Effector memory CD8-positive, alpha-beta T cell (primary cell): ENCODE data around the gene EFCAB14.
"Not testable (repeated sequence)": the region's sequence is repeated elsewhere in the genome, so short reads cannot be mapped to it uniquely, and the experiment has no call there.

Experiments used
- ATAC-seq: fragments of 150-1000 bp; cut with Tn5 transposase; replicated peaks from 2 replicates; pipeline ENCODE4 v1.10.0; 2021; ENCODE audit warnings: mild to moderate bottlenecking, moderate library complexity
- DNase-seq, 3 experiments: peaks; one replicate each; pipeline ENCODE4 v3.0.0; 2021
- H3K27ac Mint-ChIP-seq, 2 donors: one replicate each; pipeline ENCODE4 v1.8.0; 2022; ENCODE audit warnings: mild to moderate bottlenecking in 2 of 2, mixed read lengths in 2 of 2, moderate library complexity in 2 of 2
- H3K27me3 Mint-ChIP-seq, 2 donors: one replicate each; pipeline ENCODE4 v1.8.0; 2022; ENCODE audit warnings: mixed read lengths in 2 of 2
- H3K36me3 Mint-ChIP-seq: one replicate; pipeline ENCODE4 v1.8.0; 2022; ENCODE audit warnings: mild to moderate bottlenecking, moderate library complexity, mixed read lengths; ENCODE audit not compliant: insufficient read depth
- H3K4me1 Mint-ChIP-seq, 2 donors: one replicate each; pipeline ENCODE4 v1.8.0; 2022; ENCODE audit warnings: low read depth in 2 of 2, mixed read lengths in 2 of 2
- H3K4me3 Mint-ChIP-seq, 2 donors: one replicate each; pipeline ENCODE4 v1.8.0; 2022; ENCODE audit warnings: mild to moderate bottlenecking in 2 of 2, mixed read lengths in 2 of 2, moderate library complexity in 2 of 2
- H3K9me3 Mint-ChIP-seq, 2 donors: one replicate each; pipeline ENCODE4 v1.8.0; 2022; ENCODE audit warnings: mixed read lengths in 2 of 2

The EFCAB14 gene

GRCh38 chr1:46651152-46651551 lies 67.8 kb downstream of the EFCAB14 start:
- not testable (repeated sequence) for ATAC-seq, H3K9me3 Mint-ChIP-seq, DNase-seq, H3K4me3 Mint-ChIP-seq, H3K4me1 Mint-ChIP-seq, H3K27ac Mint-ChIP-seq, H3K27me3 Mint-ChIP-seq
- H3K36me3 Mint-ChIP-seq = peaks cover 19% of the 10 kb centered on the region

GRCh38 chr1:46650491-46650890 lies 68.4 kb downstream of the EFCAB14 start:
- Mint-ChIP-seq H3K36me3 (peaks cover 19% of the 10 kb centered on the region), H3K27ac (no peak overlapping the region), H3K27me3 (no peaks in the 10 kb centered on the region), H3K4me3 (no peak overlapping the region), H3K9me3 (peaks cover 0 to 3% of the 10 kb centered on the region in 2 donors), H3K4me1 (no peaks in the 10 kb centered on the region)
- no peak for DNase-seq
- no peak for ATAC-seq

GRCh38 chr1:46649764-46650163 lies 69.2 kb downstream of the EFCAB14 start:
- Mint-ChIP-seq H3K9me3 (peaks cover 0 to 2% of the 10 kb centered on the region in 2 donors), H3K4me1 (no peaks in the 10 kb centered on the region), H3K36me3 (peaks cover 16% of the 10 kb centered on the region), H3K4me3 (no peak overlapping the region), H3K27ac (no peak overlapping the region), H3K27me3 (no peaks in the 10 kb centered on the region)
- ATAC-seq = no peak
- DNase-seq = no peak

- Mint-ChIP-seq H3K9me3 (no peaks in the 10 kb centered on the region), H3K4me1 (no peaks in the 10 kb centered on the region), H3K36me3 (peaks cover 13% of the 10 kb centered on the region), H3K27me3 (no peaks in the 10 kb centered on the region), H3K4me3 (no peak overlapping the region), H3K27ac (no peak overlapping the region)
- ATAC-seq (no peak), DNase-seq (no peak)
These were observed 71.3 kb downstream of the EFCAB14 start for GRCh38 chr1:46647611-46648010.

GRCh38 chr1:46646844-46647243 lies 72.1 kb downstream of the EFCAB14 start:
- no peak for ATAC-seq
- Mint-ChIP-seq H3K27me3 (no peaks in the 10 kb centered on the region), H3K27ac (no peak overlapping the region), H3K4me1 (no peaks in the 10 kb centered on the region), H3K36me3 (peaks cover 6% of the 10 kb centered on the region), H3K4me3 (no peak overlapping the region), H3K9me3 (no peaks in the 10 kb centered on the region)
- no peak for DNase-seq

GRCh38 chr1:46646331-46646730 lies 72.6 kb downstream of the EFCAB14 start:
- Mint-ChIP-seq H3K27ac (no peak overlapping the region), H3K27me3 (no peaks in the 10 kb centered on the region), H3K9me3 (no peaks in the 10 kb centered on the region), H3K36me3 (peaks cover 5% of the 10 kb centered on the region), H3K4me1 (no peaks in the 10 kb centered on the region), H3K4me3 (no peak overlapping the region)
- DNase-seq = no peak
- ATAC-seq = no peak

GRCh38 chr1:46645815-46646214 lies 73.1 kb downstream of the EFCAB14 start:
- Mint-ChIP-seq H3K4me1 (no peaks in the 10 kb centered on the region), H3K4me3 (no peak overlapping the region), H3K27ac (no peak overlapping the region), H3K36me3 (peaks cover 5% of the 10 kb centered on the region), H3K9me3 (no peaks in the 10 kb centered on the region), H3K27me3 (no peaks in the 10 kb centered on the region)
- no peak for ATAC-seq
- no peak for DNase-seq

GRCh38 chr1:46643368-46643775 lies 75.5 kb downstream of the EFCAB14 start:
- H3K27ac Mint-ChIP-seq = no peak overlapping the region
- ATAC-seq (no peak), DNase-seq (no peak)
- H3K9me3 Mint-ChIP-seq = no peaks in the 10 kb centered on the region
- no peaks in the 10 kb centered on the region for H3K27me3 Mint-ChIP-seq
- H3K4me3 Mint-ChIP-seq = no peak overlapping the region
- no peaks in the 10 kb centered on the region for H3K4me1 Mint-ChIP-seq
- H3K36me3 Mint-ChIP-seq = no peaks in the 10 kb centered on the region

GRCh38 chr1:46642115-46642680 lies 76.7 kb downstream of the EFCAB14 start:
- H3K9me3 Mint-ChIP-seq = no peaks in the 10 kb centered on the region
- H3K27ac Mint-ChIP-seq = peak overlapping the region in 1 of 2 donors; percentile 29
- no peaks in the 10 kb centered on the region for H3K36me3 Mint-ChIP-seq
- H3K4me3 Mint-ChIP-seq = no peak overlapping the region
- DNase-seq (no peak), ATAC-seq (no peak)
- H3K4me1 Mint-ChIP-seq = no peaks in the 10 kb centered on the region
- no peaks in the 10 kb centered on the region for H3K27me3 Mint-ChIP-seq

- ATAC-seq (no peak), DNase-seq (no peak)
- Mint-ChIP-seq H3K27me3 (no peaks in the 10 kb centered on the region), H3K36me3 (peaks cover 9% of the 10 kb centered on the region), H3K9me3 (no peaks in the 10 kb centered on the region), H3K4me1 (no peaks in the 10 kb centered on the region), H3K4me3 (no peak overlapping the region), H3K27ac (peak overlapping the region in 1 of 2 donors; percentile 47)
These were observed 79.4 kb downstream of the EFCAB14 start for GRCh38 chr1:46639547-46639946.

- peaks cover 14% of the 10 kb centered on the region for H3K36me3 Mint-ChIP-seq
- peak overlapping the region in 1 of 2 donors; percentile 47 for H3K27ac Mint-ChIP-seq
These were observed 80.0 kb downstream of the EFCAB14 start for GRCh38 chr1:46638921-46639320.

GRCh38 chr1:46637444-46638083 lies 81.3 kb downstream of the EFCAB14 start:
- H3K27me3 Mint-ChIP-seq = no peaks in the 10 kb centered on the region
- DNase-seq (no peak), ATAC-seq (no peak)
- H3K9me3 Mint-ChIP-seq = no peaks in the 10 kb centered on the region
- H3K4me1 Mint-ChIP-seq = no peaks in the 10 kb centered on the region
- H3K36me3 Mint-ChIP-seq = peaks cover 14% of the 10 kb centered on the region
- no peak overlapping the region for H3K4me3 Mint-ChIP-seq
- no peak overlapping the region for H3K27ac Mint-ChIP-seq

More at GRCh38 chr1:46638921-46639320, 80.0 kb downstream of the EFCAB14 start:
- H3K4me1 Mint-ChIP-seq = no peaks in the 10 kb centered on the region
- DNase-seq (no peak), ATAC-seq (no peak)
- H3K4me3 Mint-ChIP-seq = no peak overlapping the region
- no peaks in the 10 kb centered on the region for H3K9me3 Mint-ChIP-seq
- no peaks in the 10 kb centered on the region for H3K27me3 Mint-ChIP-seq

- ATAC-seq = no peak
- Mint-ChIP-seq H3K4me3 (no peak overlapping the region), H3K4me1 (no peaks in the 10 kb centered on the region), H3K27me3 (no peaks in the 10 kb centered on the region), H3K9me3 (no peaks in the 10 kb centered on the region), H3K36me3 (peaks cover 14% of the 10 kb centered on the region), H3K27ac (no peak overlapping the region)
- no peak for DNase-seq
These were observed 83.7 kb downstream of the EFCAB14 start for GRCh38 chr1:46635205-46635604.

GRCh38 chr1:46630719-46631118 lies 88.2 kb downstream of the EFCAB14 start:
- Mint-ChIP-seq H3K4me1 (no peaks in the 10 kb centered on the region), H3K9me3 (no peaks in the 10 kb centered on the region), H3K36me3 (peaks cover 10% of the 10 kb centered on the region), H3K27ac (no peak overlapping the region), H3K27me3 (no peaks in the 10 kb centered on the region), H3K4me3 (no peak overlapping the region)
- ATAC-seq = no peak
- DNase-seq = no peak
